Gastroesophageal sphincter (tissue), 4 donors: Measurements from ENCODE around the gene EGFLAM. TPM values are rescaled to one million over a fixed set of nuclear protein-coding genes. Genes with fewer than 3 reads are reported as not detected.

Experiments
- ATAC-seq: fragments of 150-250 bp; one replicate; pipeline ENCODE4 v1.9.1; 2016; ENCODE audit warnings: mild to moderate bottlenecking, moderate library complexity
- H3K27ac ChIP-seq, 4 donors: fragments of 200-600 bp; sonication (generic) in 3 of 4; 1 replicate in 3 of 4; 2 replicates in 1 of 4; pipeline ENCODE4 v1.5.1; 2016 to 2019
- H3K27me3 ChIP-seq: fragments of 200-600 bp; sonication (generic); one replicate; pipeline ENCODE4 v1.5.1; 2019
- H3K36me3 ChIP-seq, 2 donors: fragments of 200-600 bp; sonication (generic); one replicate each; pipeline ENCODE4 v1.5.1; 2019; ENCODE audit warnings: control low read depth in 1 of 2
- H3K4me1 ChIP-seq, 3 donors: fragments of 200-600 bp; sonication (generic); 1 replicate in 2 of 3; 2 replicates in 1 of 3; pipeline ENCODE4 v1.5.1; 2016 to 2019; ENCODE audit warnings: control low read depth in 2 of 3
- H3K4me3 ChIP-seq, 2 donors: fragments of 200-600 bp; sonication (generic); one replicate each; pipeline ENCODE4 v1.5.1; 2019; ENCODE audit warnings: mild to moderate bottlenecking in 1 of 2, moderate library complexity in 1 of 2
- H3K9me3 ChIP-seq, 3 donors: fragments of 200-600 bp; sonication (generic); one replicate each; pipeline ENCODE4 v1.5.1; 2017 to 2019; ENCODE audit warnings: control low read depth in 2 of 3
- EP300 ChIP-seq: sonication (generic); formaldehyde crosslinking; IDR thresholded peaks from one replicate; pipeline ENCODE4 v1.6.1; 2017; ENCODE audit warnings: antibody characterized with exemption, mild to moderate bottlenecking
- POLR2A ChIP-seq, 2 donors: fragments of 450-650 bp; IDR thresholded peaks; one replicate each; pipeline ENCODE4 v1.6.1; 2017; ENCODE audit warnings: antibody characterized with exemption in 2 of 2, mild to moderate bottlenecking in 2 of 2, moderate library complexity in 1 of 2
- POLR2AphosphoS5 ChIP-seq: sonication (generic); formaldehyde crosslinking; IDR thresholded peaks from one replicate; pipeline ENCODE4 v1.6.1; 2017; ENCODE audit warnings: antibody characterized with exemption
- WGBS, 2 donors: methylation state at CpG; one replicate each; pipeline ENCODE4 v1.1.5; 2018; ENCODE audit warnings: low coverage in 1 of 2; 5-methylcytosine and 5-hydroxymethylcytosine counted together
- total RNA-seq, 4 donors: library from RNA; depleted of rRNA; stranded (reverse); fragments of >200 nt; gene quantifications; one replicate each; pipeline ENCODE4 v1.1.0, GENCODE V29; 2016
- TF ChIP-seq, protein P1 (sequence below), 4 experiments: fragments of 200-600 bp in 2 of 4; fragments of 450-650 bp in 2 of 4; sonication (generic) in 1 of 4; IDR thresholded peaks; one replicate each; pipeline ENCODE4 v1.5.1; 2017 to 2019; ENCODE audit warnings: antibody characterized with exemption in 4 of 4, mild to moderate bottlenecking in 2 of 4, moderate library complexity in 2 of 4

EGFLAM gene
- total RNA-seq, 4 donors from 2014 or later, result 4.8 to 8.3 (median 7.7) TPM

DNA sequence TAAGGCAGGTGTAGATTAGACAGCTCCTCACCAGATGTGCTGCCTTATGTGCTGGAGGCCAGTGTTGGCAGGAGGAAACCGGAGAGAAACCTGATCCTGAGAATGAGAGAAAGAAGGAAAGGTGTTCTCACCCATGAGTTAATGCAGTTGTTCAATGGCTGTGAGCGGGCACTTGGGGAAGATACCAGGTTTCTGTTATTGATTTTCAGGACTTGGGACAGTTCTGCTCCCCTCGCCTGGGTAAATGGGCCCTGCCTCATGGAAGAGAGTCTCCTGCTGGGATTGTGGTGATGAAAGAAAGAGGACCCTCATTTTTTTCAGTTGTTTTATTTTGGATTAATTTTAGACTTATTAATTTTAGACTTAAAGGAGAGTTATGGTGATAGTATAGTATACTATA, 59.5 kb downstream of the EGFLAM start:
- no peaks in the 10 kb centered on the region for H3K9me3 ChIP-seq
- no peak overlapping the region for H3K27ac ChIP-seq
- no peaks in the 10 kb centered on the region for H3K36me3 ChIP-seq
- no peaks in the 10 kb centered on the region for H3K4me1 ChIP-seq
- WGBS, 2 donors, result 76 to 100% methylated on average over 1 to 3 of the region's 3 CpGs
- no peak overlapping the region for H3K4me3 ChIP-seq
- TF ChIP-seq POLR2A (IDR thresholded peaks at IDR 0.05) (no peak), POLR2AphosphoS5 (no peak), EP300 (no peak)
- TF ChIP-seq, protein P1, sequence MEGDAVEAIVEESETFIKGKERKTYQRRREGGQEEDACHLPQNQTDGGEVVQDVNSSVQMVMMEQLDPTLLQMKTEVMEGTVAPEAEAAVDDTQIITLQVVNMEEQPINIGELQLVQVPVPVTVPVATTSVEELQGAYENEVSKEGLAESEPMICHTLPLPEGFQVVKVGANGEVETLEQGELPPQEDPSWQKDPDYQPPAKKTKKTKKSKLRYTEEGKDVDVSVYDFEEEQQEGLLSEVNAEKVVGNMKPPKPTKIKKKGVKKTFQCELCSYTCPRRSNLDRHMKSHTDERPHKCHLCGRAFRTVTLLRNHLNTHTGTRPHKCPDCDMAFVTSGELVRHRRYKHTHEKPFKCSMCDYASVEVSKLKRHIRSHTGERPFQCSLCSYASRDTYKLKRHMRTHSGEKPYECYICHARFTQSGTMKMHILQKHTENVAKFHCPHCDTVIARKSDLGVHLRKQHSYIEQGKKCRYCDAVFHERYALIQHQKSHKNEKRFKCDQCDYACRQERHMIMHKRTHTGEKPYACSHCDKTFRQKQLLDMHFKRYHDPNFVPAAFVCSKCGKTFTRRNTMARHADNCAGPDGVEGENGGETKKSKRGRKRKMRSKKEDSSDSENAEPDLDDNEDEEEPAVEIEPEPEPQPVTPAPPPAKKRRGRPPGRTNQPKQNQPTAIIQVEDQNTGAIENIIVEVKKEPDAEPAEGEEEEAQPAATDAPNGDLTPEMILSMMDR (IDR thresholded peaks at IDR 0.05), result no peak
- ATAC-seq, result no peak
- peaks cover 4% of the 10 kb centered on the region for H3K27me3 ChIP-seq

DNA sequence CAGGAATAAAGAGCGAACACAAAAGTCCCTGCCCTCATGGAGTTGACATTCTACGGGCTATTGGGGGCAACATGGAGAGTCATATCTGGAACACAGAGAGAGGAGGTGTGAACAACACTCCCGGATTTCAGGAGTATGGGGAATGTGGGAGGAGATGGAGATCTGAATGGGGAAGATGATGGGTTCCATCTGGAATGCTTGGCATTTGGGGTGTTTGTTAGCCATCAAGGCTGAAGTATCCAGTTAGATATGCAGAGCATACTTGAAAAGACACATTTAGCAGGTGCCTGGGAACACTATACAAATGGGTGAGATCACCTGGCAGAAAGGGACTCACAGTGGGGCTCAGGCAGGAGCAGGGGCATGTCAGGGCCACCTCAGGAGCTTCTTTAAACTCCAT, 61.1 kb downstream of the EGFLAM start:
- H3K27ac ChIP-seq, result no peak overlapping the region
- H3K36me3 ChIP-seq, result no peaks in the 10 kb centered on the region
- no peaks in the 10 kb centered on the region for H3K9me3 ChIP-seq
- TF ChIP-seq POLR2A (IDR thresholded peaks at IDR 0.05), result no peak
- TF ChIP-seq EP300, result no peak
- peaks cover 4% of the 10 kb centered on the region for H3K27me3 ChIP-seq
- no peaks in the 10 kb centered on the region for H3K4me1 ChIP-seq
- H3K4me3 ChIP-seq, result no peak overlapping the region
- WGBS, 2 donors, result 81 to 90% methylated on average over 3 of the region's 3 CpGs
- no peak for ATAC-seq

DNA sequence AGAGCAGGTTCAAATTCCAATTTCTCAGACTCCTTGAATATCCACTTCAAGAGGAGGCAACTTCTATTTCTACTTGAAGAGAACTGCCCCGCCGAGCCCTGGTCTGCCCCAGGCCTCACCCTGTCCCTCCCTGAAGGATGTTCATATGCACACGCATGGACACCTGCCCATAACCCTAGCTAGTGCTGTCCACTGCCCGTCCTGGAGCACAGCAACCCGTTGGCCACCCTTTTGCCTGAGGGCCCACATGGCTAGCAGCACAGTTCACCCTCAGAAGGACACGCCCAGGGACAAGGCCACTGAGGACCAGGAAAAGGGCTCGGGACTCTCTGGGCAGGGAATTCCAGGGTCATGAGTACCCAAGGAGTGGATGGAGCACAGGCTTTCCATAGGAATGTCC, 63.6 kb downstream of the EGFLAM start:
- Histone ChIP-seq H3K36me3 (no peaks in the 10 kb centered on the region), H3K27me3 (peaks cover 4% of the 10 kb centered on the region), H3K4me3 (no peak overlapping the region), H3K4me1 (no peaks in the 10 kb centered on the region), H3K27ac (no peak overlapping the region), H3K9me3 (no peaks in the 10 kb centered on the region)
- 90 to 98% methylated on average over 3 to 5 of the region's 7 CpGs for WGBS, 2 donors
- no peak for TF ChIP-seq EP300
- TF ChIP-seq POLR2A (IDR thresholded peaks at IDR 0.05), result no peak
- TF ChIP-seq, protein P1 (IDR thresholded peaks at IDR 0.05), result no peak
- TF ChIP-seq POLR2AphosphoS5, result no peak
- ATAC-seq, result no peak

DNA sequence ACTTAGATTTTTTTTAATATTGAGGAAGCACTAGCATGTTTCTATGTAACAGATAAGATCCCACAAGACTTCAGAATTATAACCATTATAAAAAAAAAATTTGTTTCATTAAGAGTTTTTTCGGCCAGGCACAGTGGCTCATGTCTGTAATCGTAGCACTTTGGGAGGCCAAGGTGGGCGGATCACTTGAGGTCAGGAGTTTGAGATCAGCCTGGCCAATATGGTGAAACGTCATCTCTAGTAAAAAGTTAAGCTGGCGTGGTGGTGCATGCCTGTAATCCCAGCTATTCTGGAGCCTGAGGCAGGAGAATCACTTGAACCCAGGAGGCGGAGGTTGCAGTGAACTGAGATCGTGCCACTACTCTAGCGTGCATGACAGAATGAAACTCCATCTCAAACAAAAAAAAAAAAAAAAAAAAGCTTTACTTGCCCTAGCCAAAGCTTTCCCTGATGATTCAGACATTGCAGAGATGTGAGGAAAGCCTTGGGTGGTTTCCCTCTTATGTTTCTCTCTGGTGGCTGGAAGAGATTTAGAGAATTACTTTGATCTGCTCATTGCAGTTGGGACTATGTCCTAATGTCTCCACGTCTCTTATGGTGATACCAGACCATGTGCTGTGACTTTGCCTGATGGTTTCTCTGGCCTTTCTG, 65.4 kb downstream of the EGFLAM start:
- Histone ChIP-seq H3K4me3 (no peak overlapping the region), H3K27me3 (peaks cover 4% of the 10 kb centered on the region), H3K4me1 (no peaks in the 10 kb centered on the region), H3K36me3 (no peaks in the 10 kb centered on the region), H3K27ac (no peak overlapping the region), H3K9me3 (no peaks in the 10 kb centered on the region)
- WGBS, 2 donors, result 64 to 72% methylated on average over 5 to 8 of the region's 9 CpGs
- ATAC-seq, result peak; percentile 86
- TF ChIP-seq POLR2AphosphoS5 (no peak), POLR2A (IDR thresholded peaks at IDR 0.05) (no peak), EP300 (no peak)
- TF ChIP-seq, protein P1 (IDR thresholded peaks at IDR 0.05), result no peak

DNA sequence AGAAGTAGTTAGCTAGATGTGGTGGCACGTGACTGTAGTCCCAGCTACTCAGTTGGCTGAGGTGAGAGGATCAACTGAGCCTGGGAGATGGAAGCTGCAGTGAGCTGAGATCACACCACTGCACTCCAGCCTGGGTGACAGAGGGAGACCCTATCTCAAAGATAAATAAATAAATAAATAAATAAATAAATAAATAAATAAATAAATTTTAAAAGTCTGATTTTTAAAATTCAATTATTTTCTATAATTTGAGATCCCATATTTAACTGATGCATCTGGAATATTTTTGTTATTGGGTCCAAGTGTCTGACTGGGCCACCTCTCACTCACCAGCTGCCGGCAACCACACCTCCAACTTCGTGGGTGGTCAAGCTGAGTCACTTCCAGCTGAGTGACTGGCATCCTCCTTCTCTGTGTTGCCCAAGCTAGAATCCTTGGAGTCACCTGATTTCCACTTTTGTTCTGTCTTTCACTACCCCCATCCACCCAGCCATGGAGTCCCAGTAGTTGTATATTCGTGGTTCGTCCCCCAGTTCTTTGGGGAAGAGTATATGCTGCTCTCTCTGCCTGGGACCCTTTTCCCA, 70.9 kb downstream of the EGFLAM start:
- Histone ChIP-seq H3K27ac (no peak overlapping the region), H3K9me3 (no peaks in the 10 kb centered on the region), H3K4me1 (no peaks in the 10 kb centered on the region), H3K36me3 (no peaks in the 10 kb centered on the region), H3K27me3 (no peaks in the 10 kb centered on the region), H3K4me3 (no peak overlapping the region)
- TF ChIP-seq, protein P1 (IDR thresholded peaks at IDR 0.05), result no peak
- ATAC-seq, result no peak
- WGBS, 2 donors, result 83 to 92% methylated on average over 4 to 5 of the region's 5 CpGs
